Activated naive CD4-positive, alpha-beta T cell treated with anti-CD3 and anti-CD28 coated beads for 36 hours (primary cell): ENCODE data around the gene MEA1. TPM values are rescaled to one million over a fixed set of nuclear protein-coding genes. Genes with fewer than 3 reads are reported as not detected.

ENCODE experiments used
- CTCF ChIA-PET: fragments of 350-600 bp; sonication (Branson Sonifier 250); formaldehyde crosslinking; loops from one replicate; lab custom pipeline; 2021; ENCODE audit warnings: antibody characterized with exemption; lab: Charles Lee
- DNase-seq: peaks from one replicate; pipeline ENCODE4 v3.0.0-alpha.2; 2020
- H3K27ac Mint-ChIP-seq: one replicate; pipeline ENCODE4 v1.8.0; 2021; ENCODE audit warnings: mild to moderate bottlenecking, mixed read lengths
- H3K27me3 Mint-ChIP-seq: one replicate; pipeline ENCODE4 v1.8.0; 2021; ENCODE audit warnings: low read depth, mixed read lengths
- H3K36me3 Mint-ChIP-seq: one replicate; pipeline ENCODE4 v1.8.0; 2021; ENCODE audit warnings: low read depth, mixed read lengths
- H3K4me1 Mint-ChIP-seq: one replicate; pipeline ENCODE4 v1.8.0; 2021; ENCODE audit warnings: low read depth, mixed read lengths
- H3K4me3 Mint-ChIP-seq: one replicate; pipeline ENCODE4 v1.8.0; 2021; ENCODE audit warnings: mild to moderate bottlenecking, moderate library complexity, mixed read lengths
- H3K9me3 Mint-ChIP-seq: one replicate; pipeline ENCODE4 v1.8.0; 2021; ENCODE audit warnings: mixed read lengths
- intact Hi-C: fragments of 100-400 bp; cut with micrococcal nuclease; formaldehyde crosslinking; loops from one replicate; pipeline ENCODE4 v1.15.1; 2023
- total RNA-seq, 2 experiments: library from RNA; stranded (reverse); gene quantifications; one replicate each; pipeline ENCODE4 v1.2.3, GENCODE V29; 2021

The MEA1 gene
- total RNA-seq, 2 experiments from 2014 or later = 80.6 to 85.1 TPM

DNA sequence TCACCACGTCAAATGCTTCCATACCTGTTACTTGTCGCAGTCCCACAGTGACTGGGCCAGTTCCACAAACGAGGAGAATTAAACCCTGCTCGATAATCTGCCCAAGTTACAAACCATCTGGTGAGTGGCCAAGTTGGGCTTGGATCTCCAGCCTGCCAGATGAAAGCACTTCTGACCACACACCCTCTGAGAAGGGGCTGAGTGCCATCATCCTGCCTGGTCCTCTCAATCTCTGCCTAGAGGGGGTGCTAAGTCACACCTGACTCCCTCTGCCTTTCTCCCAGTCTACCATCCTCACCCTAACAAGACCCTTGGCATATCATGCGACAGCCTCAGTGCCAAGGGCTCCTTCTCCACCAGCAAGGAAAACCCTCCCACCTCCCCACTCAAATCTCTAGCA is 23.5 kb upstream of the MEA1 start:
- intact Hi-C loops = no loop called here
- peaks cover 5% of the 10 kb centered on the region for H3K4me1 Mint-ChIP-seq
- no peaks in the 10 kb centered on the region for H3K27me3 Mint-ChIP-seq
- CTCF ChIA-PET = no interaction called here
- H3K27ac Mint-ChIP-seq = no peak overlapping the region
- H3K36me3 Mint-ChIP-seq = peaks cover 27% of the 10 kb centered on the region
- H3K4me3 Mint-ChIP-seq = no peak overlapping the region
- DNase-seq = no peak
- no peaks in the 10 kb centered on the region for H3K9me3 Mint-ChIP-seq

DNA sequence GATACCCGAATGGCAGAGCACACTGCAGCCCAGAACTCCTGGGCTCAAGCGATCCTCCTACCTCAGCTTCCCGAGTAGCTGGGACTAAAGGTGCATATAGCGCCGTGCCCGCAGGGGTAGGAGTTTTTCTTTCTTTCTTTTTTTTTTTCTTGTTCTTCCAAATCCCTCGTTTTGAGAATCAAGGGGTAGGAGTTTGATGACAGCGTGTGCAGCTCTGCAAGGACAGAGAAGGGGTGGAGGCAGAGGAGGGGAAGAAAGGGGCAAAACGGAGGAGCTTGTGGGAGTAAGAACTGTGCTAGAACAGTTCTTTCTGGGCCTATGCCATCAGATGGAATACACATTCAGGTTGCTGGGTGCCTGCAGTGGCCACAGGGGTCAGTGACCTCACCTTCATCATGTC is 23.0 kb upstream of the MEA1 start:
- Mint-ChIP-seq H3K27ac (no peak overlapping the region), H3K4me1 (peaks cover 5% of the 10 kb centered on the region), H3K4me3 (no peak overlapping the region), H3K36me3 (peaks cover 29% of the 10 kb centered on the region), H3K27me3 (no peaks in the 10 kb centered on the region), H3K9me3 (no peaks in the 10 kb centered on the region)
- CTCF ChIA-PET = no interaction called here
- no peak for DNase-seq
- intact Hi-C loops = no loop called here

DNA sequence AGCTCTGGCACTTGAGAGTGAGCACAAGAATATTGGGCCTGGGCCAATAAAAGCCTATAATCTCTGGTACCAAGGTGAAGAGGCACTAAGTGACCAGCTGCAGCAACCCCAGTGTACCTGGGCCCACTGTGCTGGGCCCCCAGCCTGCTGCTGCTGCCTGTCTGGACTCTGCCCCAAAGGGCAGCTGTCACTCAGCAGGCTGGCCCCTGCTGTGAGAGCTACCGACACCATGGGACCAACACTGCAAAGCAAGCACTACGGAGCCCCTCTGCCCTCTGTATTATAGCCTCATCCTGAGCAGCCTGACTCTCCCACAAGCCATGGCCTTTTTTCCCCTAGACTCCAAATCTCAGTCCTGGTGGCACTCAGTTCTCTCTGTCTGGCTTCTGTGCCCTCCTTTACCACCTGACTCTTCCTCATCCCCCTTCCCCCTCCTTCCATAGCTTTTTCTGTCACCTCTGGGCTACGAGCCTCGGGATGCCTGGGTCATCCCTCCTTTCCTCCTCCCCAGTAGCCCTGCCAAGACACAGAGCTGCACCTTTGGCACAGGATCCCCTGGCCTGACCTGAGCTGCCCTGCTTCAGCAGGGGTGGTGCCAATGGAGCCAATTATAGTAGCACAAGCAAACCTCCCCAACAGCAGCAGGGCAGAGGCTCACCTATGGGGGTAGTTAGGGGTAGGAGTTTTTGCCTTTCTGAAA is 21.9 kb upstream of the MEA1 start:
- Mint-ChIP-seq H3K36me3 (peaks cover 27% of the 10 kb centered on the region), H3K27ac (peak overlapping the region; percentile 61), H3K4me1 (peaks cover 5% of the 10 kb centered on the region), H3K27me3 (no peaks in the 10 kb centered on the region), H3K4me3 (no peak overlapping the region), H3K9me3 (no peaks in the 10 kb centered on the region)
- intact Hi-C loops = no loop called here
- DNase-seq = no peak
- CTCF ChIA-PET = no interaction called here

DNA sequence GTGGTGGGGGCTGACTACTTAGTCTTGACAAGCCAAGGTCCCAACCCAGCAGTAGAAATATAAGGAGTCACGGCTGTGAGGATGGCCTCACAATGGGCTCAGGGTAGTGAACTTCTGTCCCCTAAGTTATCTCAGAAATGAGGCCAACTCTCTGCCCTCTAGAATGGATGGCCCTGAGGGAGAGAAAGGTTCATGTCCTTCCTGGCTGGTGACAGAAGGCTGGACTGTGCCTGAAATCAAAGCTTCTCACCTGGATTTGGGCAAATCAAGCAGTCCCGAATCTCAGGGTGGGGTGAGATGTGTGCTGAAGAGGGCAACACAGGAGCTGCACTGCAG is 20.4 kb upstream of the MEA1 start:
- H3K4me1 Mint-ChIP-seq = peaks cover 5% of the 10 kb centered on the region
- H3K9me3 Mint-ChIP-seq = no peaks in the 10 kb centered on the region
- H3K36me3 Mint-ChIP-seq = peaks cover 29% of the 10 kb centered on the region
- intact Hi-C loops = no loop called here
- CTCF ChIA-PET = no interaction called here
- peak overlapping the region; percentile 8 for H3K27ac Mint-ChIP-seq
- no peaks in the 10 kb centered on the region for H3K27me3 Mint-ChIP-seq
- H3K4me3 Mint-ChIP-seq = no peak overlapping the region
- no peak for DNase-seq

DNA sequence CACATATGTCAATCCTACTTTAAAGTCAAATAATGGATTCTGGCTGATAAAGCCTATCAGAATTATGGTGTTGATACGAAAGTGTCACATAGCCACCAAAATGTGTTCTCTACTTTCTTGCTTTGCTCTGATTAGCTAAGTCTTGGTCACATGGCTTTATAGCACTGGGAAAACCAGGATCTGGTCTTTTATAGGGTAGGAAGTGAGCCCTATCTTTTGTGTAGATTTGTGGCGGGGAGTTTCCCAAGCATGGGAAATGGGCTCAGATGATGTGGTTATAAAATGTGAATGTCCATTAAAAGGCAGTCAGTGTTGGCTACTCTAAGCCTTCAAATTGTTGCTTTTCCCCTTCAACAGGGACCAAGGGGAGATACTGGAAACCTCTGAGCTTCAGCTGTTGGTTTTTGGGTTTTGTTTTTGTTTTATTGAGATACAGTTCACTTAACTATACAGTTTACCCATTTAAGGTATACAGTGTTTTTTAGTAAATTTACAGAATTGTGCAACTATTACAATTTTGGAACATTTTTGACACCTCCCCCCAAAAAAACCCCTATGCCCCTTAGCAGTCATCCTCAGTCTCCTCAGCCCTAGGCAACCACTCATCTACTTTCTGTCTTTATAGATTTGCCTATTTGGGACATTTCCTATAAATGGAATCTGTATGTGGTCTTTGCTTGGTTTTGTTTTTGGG is 19.9 kb upstream of the MEA1 start:
- H3K4me3 Mint-ChIP-seq = no peak overlapping the region
- intact Hi-C loops = no loop called here
- H3K27ac Mint-ChIP-seq = peak overlapping the region; percentile 46

DNA sequence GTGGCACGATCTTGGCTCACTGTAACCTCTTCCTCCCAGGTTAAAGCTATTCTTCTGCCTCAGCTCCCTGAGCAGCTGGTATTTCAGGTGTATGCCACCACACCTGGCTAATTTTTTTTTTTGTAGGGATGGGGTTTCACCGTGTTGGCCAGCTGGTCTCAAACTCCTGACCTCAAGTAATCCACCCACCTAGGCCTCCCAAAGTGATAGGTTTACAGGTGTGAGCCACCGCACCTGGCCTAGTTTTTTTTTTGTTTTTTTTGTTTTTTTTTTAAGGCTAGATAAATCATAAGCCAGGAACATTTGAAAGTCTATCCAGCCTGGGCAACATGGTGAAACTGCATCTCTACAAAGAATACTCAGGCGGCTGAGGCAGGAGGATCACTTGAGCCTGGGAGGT is 18.6 kb upstream of the MEA1 start:
- CTCF ChIA-PET = interaction anchor here (0.6 kb wide), 1 partner anchor 594 kb away, joined by 7 read pairs; no protein-coding TSS in a partner anchor
- intact Hi-C loops = no loop called here
- Mint-ChIP-seq H3K9me3 (no peaks in the 10 kb centered on the region), H3K4me3 (no peak overlapping the region), H3K27me3 (no peaks in the 10 kb centered on the region), H3K27ac (no peak overlapping the region), H3K4me1 (peaks cover 5% of the 10 kb centered on the region), H3K36me3 (peaks cover 32% of the 10 kb centered on the region)
- no peak for DNase-seq

More for the DNA sequence above, 19.9 kb upstream of the MEA1 start:
- DNase-seq = no peak
- peaks cover 30% of the 10 kb centered on the region for H3K36me3 Mint-ChIP-seq
- no peaks in the 10 kb centered on the region for H3K9me3 Mint-ChIP-seq
- peaks cover 5% of the 10 kb centered on the region for H3K4me1 Mint-ChIP-seq
- no peaks in the 10 kb centered on the region for H3K27me3 Mint-ChIP-seq
- CTCF ChIA-PET = no interaction called here

DNA sequence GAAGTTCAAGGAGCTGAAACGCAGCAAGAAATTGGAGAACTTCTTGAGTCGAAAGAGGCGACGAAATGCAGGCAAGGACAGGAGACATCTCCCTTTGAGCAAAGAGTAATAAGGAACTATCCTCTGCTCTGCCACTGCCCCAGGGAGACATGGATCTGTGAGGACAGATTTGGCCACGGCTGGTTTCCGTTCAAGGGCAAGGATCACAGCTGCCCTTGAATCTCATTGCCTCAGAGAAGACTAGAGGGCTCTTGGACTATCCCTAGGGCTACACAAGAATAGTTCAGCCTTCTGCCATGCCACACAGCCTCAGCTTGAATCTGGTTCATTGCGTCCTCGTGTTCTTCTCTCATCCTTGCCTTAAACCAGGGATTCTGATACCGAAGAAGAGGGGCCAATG is 15.4 kb upstream of the MEA1 start:
- intact Hi-C loops = no loop called here
- no peaks in the 10 kb centered on the region for H3K27me3 Mint-ChIP-seq
- no peak overlapping the region for H3K4me3 Mint-ChIP-seq
- H3K27ac Mint-ChIP-seq = no peak overlapping the region
- peaks cover 40% of the 10 kb centered on the region for H3K36me3 Mint-ChIP-seq
- H3K4me1 Mint-ChIP-seq = peaks cover 13% of the 10 kb centered on the region
- CTCF ChIA-PET = interaction anchor here (0.7 kb wide), 1 partner anchor 252 kb away, joined by 4 read pairs; no protein-coding TSS in a partner anchor
- H3K9me3 Mint-ChIP-seq = no peaks in the 10 kb centered on the region
- DNase-seq = no peak

DNA sequence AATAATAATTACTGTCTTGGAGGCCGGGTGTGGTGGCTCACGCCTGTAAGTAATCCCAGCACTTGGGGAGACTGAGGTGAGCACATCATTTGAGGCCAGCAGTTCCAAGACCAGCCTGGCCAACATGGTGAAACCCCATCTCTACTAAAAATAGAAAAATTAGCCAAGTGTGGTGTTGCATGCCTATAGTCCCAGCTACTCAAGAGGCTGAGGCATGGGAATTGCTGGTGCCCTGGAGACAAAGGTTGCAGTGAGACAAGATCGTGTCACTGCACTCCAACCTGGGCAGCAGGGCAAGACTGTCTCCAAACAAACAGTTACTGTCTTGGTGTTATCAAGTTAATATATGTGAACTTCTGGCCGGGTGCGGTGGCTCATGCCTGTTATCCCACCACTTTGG is 12.6 kb upstream of the MEA1 start:
- CTCF ChIA-PET = interaction anchor here (0.7 kb wide), 3 partner anchors 16 to 175 kb away, joined by 3 to 6 read pairs (median 4); no protein-coding TSS in a partner anchor
- H3K27me3 Mint-ChIP-seq = no peaks in the 10 kb centered on the region
- no peak overlapping the region for H3K27ac Mint-ChIP-seq
- H3K4me1 Mint-ChIP-seq = peaks cover 21% of the 10 kb centered on the region
- no peaks in the 10 kb centered on the region for H3K9me3 Mint-ChIP-seq
- no peak overlapping the region for H3K4me3 Mint-ChIP-seq
- H3K36me3 Mint-ChIP-seq = peaks cover 29% of the 10 kb centered on the region
- intact Hi-C loops = no loop called here
- DNase-seq = no peak

DNA sequence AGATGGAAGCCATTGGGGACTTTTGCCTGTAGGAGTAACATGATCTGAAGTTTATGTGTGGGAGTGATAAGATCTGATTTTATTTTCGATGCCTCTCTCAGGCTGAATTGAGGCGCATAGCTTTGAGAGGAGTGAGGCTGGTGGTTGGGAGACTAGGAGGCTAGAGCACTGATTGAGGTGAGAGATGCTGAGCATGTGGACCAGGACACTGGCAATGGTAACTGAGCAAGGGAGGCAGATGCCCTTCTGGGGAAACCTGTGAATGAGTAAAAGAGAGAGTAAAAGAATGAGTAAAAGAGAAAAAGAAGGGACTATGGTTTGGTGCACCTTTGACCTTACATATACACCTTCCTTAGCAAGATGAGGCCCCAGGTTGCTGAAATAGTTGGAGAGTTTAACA is 10.7 kb upstream of the MEA1 start:
- CTCF ChIA-PET = interaction anchor here (0.7 to 1.2 kb wide), 2 partner anchors 67 to 119 kb away, joined by 3 to 5 read pairs; no protein-coding TSS in a partner anchor
- intact Hi-C loops = no loop called here
- Mint-ChIP-seq H3K4me1 (peaks cover 29% of the 10 kb centered on the region), H3K36me3 (peaks cover 29% of the 10 kb centered on the region), H3K4me3 (no peak overlapping the region), H3K27ac (peak overlapping the region; percentile 65), H3K27me3 (no peaks in the 10 kb centered on the region), H3K9me3 (no peaks in the 10 kb centered on the region)
- DNase-seq = no peak

DNA sequence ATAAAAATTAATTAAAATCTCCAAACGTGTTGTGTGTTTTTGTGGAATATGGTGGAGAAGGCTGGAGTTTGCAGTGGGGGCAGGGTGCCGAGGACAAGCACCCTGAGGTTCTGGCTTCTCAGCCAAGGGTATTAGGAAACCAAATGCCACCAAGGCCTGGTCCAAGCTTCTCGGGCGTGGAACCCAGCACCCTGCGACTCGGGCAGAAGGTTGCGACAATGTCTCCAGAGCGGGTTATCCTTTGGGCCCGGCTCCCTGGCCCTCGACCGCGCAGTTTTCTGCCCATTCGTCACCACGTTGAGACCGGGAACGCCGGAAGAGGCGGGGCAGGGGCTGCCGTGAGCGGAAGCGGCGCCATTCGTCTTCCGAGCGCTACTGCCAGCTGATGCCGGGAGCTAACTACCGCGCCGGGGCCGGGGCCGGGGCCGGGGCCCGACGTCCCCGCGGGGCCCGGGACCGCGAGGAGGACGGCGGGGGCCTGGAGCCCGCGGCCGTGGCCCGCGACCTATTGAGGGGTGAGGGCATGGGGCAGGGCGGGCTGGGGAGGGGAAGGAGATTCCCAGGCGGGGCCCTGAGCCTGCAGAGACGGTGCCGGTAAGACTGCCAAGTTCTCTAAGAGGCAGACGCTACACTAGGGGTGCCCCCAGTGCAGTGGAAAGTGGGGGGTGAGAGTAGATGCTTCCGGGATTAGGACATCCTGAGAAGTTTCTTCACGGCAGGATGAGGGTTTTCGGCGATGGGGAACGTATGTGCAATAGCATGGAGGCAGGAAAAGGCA is 7.7 kb upstream of the MEA1 start, which contains the start of gene RRP36:
Gene RRP36 (plus strand): TSS at position 354 of the 778 bp plus-strand sequence. CDS start 32 bp downstream, at position 386.
- peak within 1 kb of the TSS; percentile 89 for H3K27ac Mint-ChIP-seq
- peaks cover 19% of the 10 kb centered on the region for H3K36me3 Mint-ChIP-seq
- H3K9me3 Mint-ChIP-seq = no peaks in the 10 kb centered on the region
- CTCF ChIA-PET = interaction anchor here (1.2 to 2.8 kb wide), 4 partner anchors 42 to 122 kb away, joined by 3 to 15 read pairs (median 4); partner anchors contain the start of gene PEX6
- H3K4me3 Mint-ChIP-seq = peak within 1 kb of the TSS; percentile 96
- peak; percentile 79 for DNase-seq
- H3K27me3 Mint-ChIP-seq = no peaks in the 10 kb centered on the region
- H3K4me1 Mint-ChIP-seq = peaks cover 36% of the 10 kb centered on the region
- intact Hi-C loops = loop anchor here (1.0 to 2.0 kb wide), 3 partner anchors 8 to 121 kb away; partner anchors contain the start of genes MEA1 and PEX6

DNA sequence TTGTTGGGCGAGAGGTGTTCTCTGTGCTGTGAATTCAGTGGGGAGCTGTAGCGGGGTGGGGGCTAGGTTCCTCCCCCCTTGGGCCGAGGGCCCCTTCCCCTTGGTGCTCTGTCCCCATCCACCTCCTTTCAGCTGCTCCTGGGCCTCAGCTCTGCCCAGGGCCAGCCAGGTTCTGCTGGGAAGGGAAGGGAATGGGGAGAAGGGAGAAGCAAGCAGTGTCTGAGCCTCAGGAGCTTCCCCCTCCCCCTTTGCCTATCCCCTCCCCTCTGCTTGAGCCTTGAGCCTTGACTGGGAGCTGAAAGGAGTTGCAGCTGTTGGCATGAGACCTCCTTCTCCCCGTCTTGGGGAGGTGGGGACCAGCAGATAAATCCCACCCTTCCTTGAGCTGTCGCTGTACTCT is 7.1 kb upstream of the MEA1 start:
- Mint-ChIP-seq H3K4me1 (peaks cover 42% of the 10 kb centered on the region), H3K4me3 (peak overlapping the region; percentile 75), H3K9me3 (no peaks in the 10 kb centered on the region), H3K27ac (peak overlapping the region; percentile 75), H3K36me3 (peaks cover 16% of the 10 kb centered on the region), H3K27me3 (no peaks in the 10 kb centered on the region)
- no peak for DNase-seq
- CTCF ChIA-PET = interaction anchor here (1.2 to 2.8 kb wide), 3 partner anchors 41 to 122 kb away, joined by 3 to 15 read pairs (median 4); partner anchors contain the start of gene PEX6
- intact Hi-C loops = loop anchor here (1.0 to 2.0 kb wide), 3 partner anchors 8 to 120 kb away; partner anchors contain the start of genes MEA1 and PEX6
